HCT116 (cell line): Measurements from ENCODE around the gene NMD3. TPM values are rescaled to one million over a fixed set of nuclear protein-coding genes. Genes with fewer than 3 reads are reported as not detected.

ENCODE experiments used
- ATAC-seq: fragments of 200-7000 bp; cut with Tn5 transposase; 2 replicates; pipeline ENCODE4 v1.9.1; 2020; ENCODE audit warnings: mild to moderate bottlenecking, moderate library complexity
- BruUV-seq: library from RNA; stranded (reverse); fragments of 400-500 nt; replicated peaks from 2 replicates; lab custom pipeline; 2021; lab: Mats Ljungman, UMichigan
- CTCF ChIA-PET: fragments of 300-600 bp; sonication (Branson Sonifier 250); formaldehyde crosslinking; loops from one replicate; lab custom pipeline; 2021; ENCODE audit warnings: antibody characterized with exemption; lab: Charles Lee
- POLR2A ChIA-PET: fragments of 300-600, 350-600 bp; sonication (Branson Sonifier 250); formaldehyde crosslinking; loops from one replicate; lab custom pipeline; 2021; ENCODE audit warnings: antibody characterized with exemption; lab: Charles Lee
- RAD21 ChIA-PET, 2 experiments: fragments of 300-600 bp; sonication (Branson Sonifier 250); formaldehyde crosslinking; loops; one replicate each; lab custom pipeline; 2023; ENCODE audit warnings: low total read pairs in 2 of 2; ENCODE audit not compliant: uncharacterized antibody in 2 of 2, unreplicated experiment in 2 of 2, low non-redundant PET in 1 of 2; lab: Charles Lee
- DNase-seq: peaks from one replicate; pipeline ENCODE4 v3.0.0-alpha.2; 2010; ENCODE audit warnings: low read depth, low spot score
- H2AFZ ChIP-seq: fragments of 200-600 bp; shearing (Covaris generic), sonication (generic); 2 replicates; pipeline ENCODE4 v1.6.1; 2017; ENCODE audit warnings: low read depth, mixed run types, mixed read lengths, antibody characterized with exemption, low read length; ENCODE audit not compliant: poor library complexity, severe bottlenecking
- H3K27ac ChIP-seq: 2 replicates; pipeline ENCODE4 v1.5.1; 2012; ENCODE audit warnings: low read depth, low read length
- H3K27me3 ChIP-seq: fragments of 200-600 bp; sonication (generic); 2 replicates; pipeline ENCODE4 v1.6.1; 2016; ENCODE audit warnings: mixed run types, low read length, mixed read lengths; ENCODE audit not compliant: insufficient read depth
- H3K36me3 ChIP-seq, 2 experiments: fragments of 200-500 bp in 1 of 2; fragments of 200-600 bp in 1 of 2; sonication (Bioruptor generic) in 1 of 2; sonication (generic) in 1 of 2; 2 replicates each; pipeline versions ENCODE4 v1.5.1 to v1.6.1; 2014 to 2016; ENCODE audit warnings: low read length in 2 of 2, inconsistent platforms in 1 of 2, mixed read lengths in 1 of 2, mixed run types in 1 of 2; ENCODE audit not compliant: insufficient read depth in 2 of 2, control insufficient read depth in 1 of 2
- H3K4me1 ChIP-seq, 2 experiments: fragments of 200-600 bp in 1 of 2; sonication (generic) in 1 of 2; 2 replicates each; pipeline versions ENCODE4 v1.5.1 to v1.6.1; 2012 to 2017; ENCODE audit warnings: low read length in 2 of 2, inconsistent platforms in 1 of 2, mild to moderate bottlenecking in 1 of 2, mixed read lengths in 1 of 2, mixed run types in 1 of 2, moderate library complexity in 1 of 2; ENCODE audit not compliant: insufficient read depth in 2 of 2, control insufficient read depth in 1 of 2
- H3K4me2 ChIP-seq: fragments of 200-600 bp; sonication (generic); 2 replicates; pipeline ENCODE4 v1.6.1; 2017; ENCODE audit warnings: mixed run types, low read length, mixed read lengths
- H3K4me3 ChIP-seq, 2 experiments: fragments of 200-600 bp in 1 of 2; sonication (generic) in 1 of 2; replicated peaks in 1 of 2; 2 replicates each; pipeline ENCODE4 v1.5.1; 2011 to 2016; ENCODE audit warnings: low read length in 2 of 2, control low read depth in 1 of 2, low read depth in 1 of 2, mild to moderate bottlenecking in 1 of 2, mixed read lengths in 1 of 2, mixed run types in 1 of 2
- H3K79me2 ChIP-seq: fragments of 200-600 bp; sonication (generic); 2 replicates; pipeline ENCODE4 v1.6.1; 2017; ENCODE audit warnings: mild to moderate bottlenecking, mixed run types, low read length, moderate library complexity, mixed read lengths; ENCODE audit not compliant: insufficient read depth
- H3K9ac ChIP-seq: fragments of 200-600 bp; sonication (generic); 2 replicates; pipeline ENCODE4 v1.6.1; 2016; ENCODE audit warnings: low read length, mixed read lengths
- H3K9me2 ChIP-seq: fragments of 200-600 bp; sonication (generic), shearing (Covaris generic); 2 replicates; pipeline ENCODE4 v1.6.1; 2017; ENCODE audit warnings: mixed run types, mild to moderate bottlenecking, moderate library complexity; ENCODE audit not compliant: insufficient read depth
- H3K9me3 ChIP-seq, 2 experiments: fragments of 200-500 bp in 1 of 2; fragments of 200-600 bp in 1 of 2; sonication (Bioruptor generic) in 1 of 2; sonication (generic) in 1 of 2; 2 replicates each; pipeline ENCODE4 v1.6.1; 2014 to 2017; ENCODE audit warnings: low read length in 2 of 2, mixed read lengths in 2 of 2, inconsistent platforms in 1 of 2, low read depth in 1 of 2, mild to moderate bottlenecking in 1 of 2, mixed run types in 1 of 2, moderate library complexity in 1 of 2; ENCODE audit not compliant: control insufficient read depth in 1 of 2, insufficient read depth in 1 of 2
- H4K20me1 ChIP-seq: fragments of 200-600 bp; sonication (generic), shearing (Covaris generic); 2 replicates; pipeline ENCODE4 v1.6.1; 2017; ENCODE audit warnings: mixed run types, mild to moderate bottlenecking, moderate library complexity; ENCODE audit not compliant: insufficient read depth
- CBX3 ChIP-seq: IDR thresholded peaks from 2 replicates; pipeline ENCODE4 v1.6.1; 2012; ENCODE audit warnings: low read depth
- CEBPB ChIP-seq: IDR thresholded peaks from 2 replicates; pipeline ENCODE4 v1.6.1; 2012; ENCODE audit warnings: low read depth
- EGR1 ChIP-seq: IDR thresholded peaks from 2 replicates; pipeline ENCODE4 v1.6.1; 2012; ENCODE audit warnings: low read depth
- ELF1 ChIP-seq: IDR thresholded peaks from 2 replicates; pipeline ENCODE4 v1.6.1; 2012; ENCODE audit warnings: low read depth, borderline replicate concordance
- EZH2phosphoT487 ChIP-seq: fragments of 200-600 bp; IDR thresholded peaks from 2 replicates; pipeline ENCODE4 v1.6.1; 2018; ENCODE audit warnings: antibody characterized with exemption, borderline replicate concordance
- FOSL1 ChIP-seq: IDR thresholded peaks from 2 replicates; pipeline ENCODE4 v1.6.1; 2012; ENCODE audit warnings: low read depth
- JUND ChIP-seq: IDR thresholded peaks from 2 replicates; pipeline ENCODE4 v1.6.1; 2012
- RAD21 ChIP-seq: IDR thresholded peaks from 2 replicates; pipeline ENCODE4 v1.6.1; 2012; ENCODE audit warnings: low read depth, mild to moderate bottlenecking
- SP1 ChIP-seq: IDR thresholded peaks from 2 replicates; pipeline ENCODE4 v1.6.1; 2012; ENCODE audit warnings: low read depth
- SRF ChIP-seq: IDR thresholded peaks from 2 replicates; pipeline ENCODE4 v1.6.1; 2012; ENCODE audit warnings: low read depth
- TCF7L2 ChIP-seq: IDR thresholded peaks from 2 replicates; pipeline ENCODE4 v1.7.0; 2011; ENCODE audit warnings: borderline replicate concordance, inconsistent platforms; ENCODE audit not compliant: insufficient read depth, insufficient read length; ENCODE audit errors: extremely low read depth
- YY1 ChIP-seq: IDR thresholded peaks from 2 replicates; pipeline ENCODE4 v1.6.1; 2011; ENCODE audit warnings: low read length, low read depth, moderate library complexity, mild to moderate bottlenecking; ENCODE audit not compliant: insufficient replicate concordance; ENCODE audit errors: extremely low read depth
- ZFX ChIP-seq: fragments of 450-650 bp; IDR thresholded peaks from 2 replicates; pipeline ENCODE4 v1.6.1; 2017
- ZNF274 ChIP-seq: fragments of 200-500 bp; sonication (Bioruptor generic); IDR thresholded peaks from 2 replicates; pipeline ENCODE4 v1.6.1; 2014; ENCODE audit warnings: mild to moderate bottlenecking, low read depth, low read length, inconsistent platforms
- intact Hi-C: fragments of 100-400 bp; cut with micrococcal nuclease; formaldehyde crosslinking; loops from 2 replicates; pipeline ENCODE4 v1.10.0; 2022
- total RNA-seq: library from RNA; stranded (reverse); gene quantifications from one replicate; pipeline ENCODE4 v1.2.1, GENCODE V29; 2021; ENCODE audit not compliant: unreplicated experiment
- TF ChIP-seq, protein P1 (sequence below): IDR thresholded peaks from 2 replicates; pipeline ENCODE4 v1.6.1; 2011; ENCODE audit warnings: mild to moderate bottlenecking, low read length, moderate library complexity; ENCODE audit not compliant: insufficient replicate concordance; ENCODE audit errors: extremely low read depth
- TF ChIP-seq, protein P2 (sequence below), 3 experiments: fragments of 200-600 bp in 1 of 3; sonication (generic) in 1 of 3; IDR thresholded peaks in 2 of 3; conservative IDR thresholded peaks in 1 of 3; 2 replicates each; pipeline ENCODE4 v1.5.1; 2012 to 2017; ENCODE audit warnings: low read depth in 2 of 3, low read length in 2 of 3, antibody characterized with exemption in 1 of 3, borderline replicate concordance in 1 of 3, control low read depth in 1 of 3, mild to moderate bottlenecking in 1 of 3, mixed read lengths in 1 of 3, mixed run types in 1 of 3, moderate library complexity in 1 of 3; ENCODE audit not compliant: insufficient read depth in 1 of 3
- TF ChIP-seq, protein P3 (sequence below): IDR thresholded peaks from 2 replicates; pipeline ENCODE4 v1.6.1; 2012
- TF ChIP-seq, protein P4 (sequence below): IDR thresholded peaks from 2 replicates; pipeline ENCODE4 v1.6.1; 2012; ENCODE audit warnings: low read depth
- TF ChIP-seq, protein P5 (sequence below): IDR thresholded peaks from 2 replicates; pipeline ENCODE4 v1.6.1; 2012

Gene NMD3
- total RNA-seq, 1 experiment from 2014 or later: 85.2 TPM

DNA sequence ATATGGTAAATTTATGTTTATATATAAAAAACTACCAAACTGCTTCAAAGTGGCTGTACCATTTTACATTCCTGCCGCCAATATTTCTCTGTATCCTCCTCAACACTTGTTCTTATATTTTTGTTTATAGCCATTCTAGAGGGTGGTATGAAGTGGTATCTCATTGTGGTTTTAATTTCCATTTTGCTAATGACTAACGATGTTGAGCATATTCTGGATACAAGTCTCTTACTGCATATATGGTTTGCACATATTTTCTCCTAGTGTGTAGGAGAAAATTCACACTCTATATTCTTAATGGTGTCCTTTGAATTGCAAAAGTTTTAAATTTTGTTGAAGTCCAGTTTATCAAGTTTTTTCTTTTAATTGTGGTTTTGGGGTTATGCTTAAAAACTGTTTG is 15.1 kb downstream of the NMD3 start:
- Histone ChIP-seq H4K20me1 (no peaks in the 10 kb centered on the region), H3K79me2 (peaks cover 93% of the 10 kb centered on the region), H3K36me3 (peaks cover 46% of the 10 kb centered on the region in 2 experiments), H3K9me3 (no peaks in the 10 kb centered on the region), H3K4me2 (no peak overlapping the region), H3K4me1 (no peaks in the 10 kb centered on the region), H3K9ac (no peak overlapping the region), H3K27me3 (no peaks in the 10 kb centered on the region), H2AFZ (no peak overlapping the region), H3K9me2 (no peaks in the 10 kb centered on the region), H3K27ac (no peak overlapping the region), H3K4me3 (no peak overlapping the region)
- DNase-seq (no peak), ATAC-seq (no peak)
- RAD21 ChIA-PET: no interaction called here
- CTCF ChIA-PET: interaction anchor here (0.8 kb wide), 1 partner anchor 280 kb away, joined by 3 read pairs; no protein-coding TSS in a partner anchor
- TF ChIP-seq YY1 (no peak), JUND (no peak), RAD21 (no peak), ZNF274 (no peak), CEBPB (no peak), ZFX (no peak), SP1 (no peak), EGR1 (no peak), EZH2phosphoT487 (no peak), TCF7L2 (no peak), ELF1 (no peak), SRF (no peak), FOSL1 (no peak), CBX3 (no peak)
- TF ChIP-seq, protein P1, sequence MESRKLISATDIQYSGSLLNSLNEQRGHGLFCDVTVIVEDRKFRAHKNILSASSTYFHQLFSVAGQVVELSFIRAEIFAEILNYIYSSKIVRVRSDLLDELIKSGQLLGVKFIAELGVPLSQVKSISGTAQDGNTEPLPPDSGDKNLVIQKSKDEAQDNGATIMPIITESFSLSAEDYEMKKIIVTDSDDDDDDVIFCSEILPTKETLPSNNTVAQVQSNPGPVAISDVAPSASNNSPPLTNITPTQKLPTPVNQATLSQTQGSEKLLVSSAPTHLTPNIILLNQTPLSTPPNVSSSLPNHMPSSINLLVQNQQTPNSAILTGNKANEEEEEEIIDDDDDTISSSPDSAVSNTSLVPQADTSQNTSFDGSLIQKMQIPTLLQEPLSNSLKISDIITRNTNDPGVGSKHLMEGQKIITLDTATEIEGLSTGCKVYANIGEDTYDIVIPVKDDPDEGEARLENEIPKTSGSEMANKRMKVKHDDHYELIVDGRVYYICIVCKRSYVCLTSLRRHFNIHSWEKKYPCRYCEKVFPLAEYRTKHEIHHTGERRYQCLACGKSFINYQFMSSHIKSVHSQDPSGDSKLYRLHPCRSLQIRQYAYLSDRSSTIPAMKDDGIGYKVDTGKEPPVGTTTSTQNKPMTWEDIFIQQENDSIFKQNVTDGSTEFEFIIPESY: no peak
- TF ChIP-seq, protein P2, sequence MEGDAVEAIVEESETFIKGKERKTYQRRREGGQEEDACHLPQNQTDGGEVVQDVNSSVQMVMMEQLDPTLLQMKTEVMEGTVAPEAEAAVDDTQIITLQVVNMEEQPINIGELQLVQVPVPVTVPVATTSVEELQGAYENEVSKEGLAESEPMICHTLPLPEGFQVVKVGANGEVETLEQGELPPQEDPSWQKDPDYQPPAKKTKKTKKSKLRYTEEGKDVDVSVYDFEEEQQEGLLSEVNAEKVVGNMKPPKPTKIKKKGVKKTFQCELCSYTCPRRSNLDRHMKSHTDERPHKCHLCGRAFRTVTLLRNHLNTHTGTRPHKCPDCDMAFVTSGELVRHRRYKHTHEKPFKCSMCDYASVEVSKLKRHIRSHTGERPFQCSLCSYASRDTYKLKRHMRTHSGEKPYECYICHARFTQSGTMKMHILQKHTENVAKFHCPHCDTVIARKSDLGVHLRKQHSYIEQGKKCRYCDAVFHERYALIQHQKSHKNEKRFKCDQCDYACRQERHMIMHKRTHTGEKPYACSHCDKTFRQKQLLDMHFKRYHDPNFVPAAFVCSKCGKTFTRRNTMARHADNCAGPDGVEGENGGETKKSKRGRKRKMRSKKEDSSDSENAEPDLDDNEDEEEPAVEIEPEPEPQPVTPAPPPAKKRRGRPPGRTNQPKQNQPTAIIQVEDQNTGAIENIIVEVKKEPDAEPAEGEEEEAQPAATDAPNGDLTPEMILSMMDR (IDR thresholded peaks at IDR 0.05 in 2 of 3, conservative IDR thresholded peaks at IDR 0.05 in 1 of 3; ENCODE audit: borderline replicate concordance in 1 of 3, insufficient read depth in 1 of 3, low read depth in 2 of 3, low read length in 2 of 3): no peak
- TF ChIP-seq, protein P3, sequence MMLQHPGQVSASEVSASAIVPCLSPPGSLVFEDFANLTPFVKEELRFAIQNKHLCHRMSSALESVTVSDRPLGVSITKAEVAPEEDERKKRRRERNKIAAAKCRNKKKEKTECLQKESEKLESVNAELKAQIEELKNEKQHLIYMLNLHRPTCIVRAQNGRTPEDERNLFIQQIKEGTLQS: no peak
- TF ChIP-seq, protein P4, sequence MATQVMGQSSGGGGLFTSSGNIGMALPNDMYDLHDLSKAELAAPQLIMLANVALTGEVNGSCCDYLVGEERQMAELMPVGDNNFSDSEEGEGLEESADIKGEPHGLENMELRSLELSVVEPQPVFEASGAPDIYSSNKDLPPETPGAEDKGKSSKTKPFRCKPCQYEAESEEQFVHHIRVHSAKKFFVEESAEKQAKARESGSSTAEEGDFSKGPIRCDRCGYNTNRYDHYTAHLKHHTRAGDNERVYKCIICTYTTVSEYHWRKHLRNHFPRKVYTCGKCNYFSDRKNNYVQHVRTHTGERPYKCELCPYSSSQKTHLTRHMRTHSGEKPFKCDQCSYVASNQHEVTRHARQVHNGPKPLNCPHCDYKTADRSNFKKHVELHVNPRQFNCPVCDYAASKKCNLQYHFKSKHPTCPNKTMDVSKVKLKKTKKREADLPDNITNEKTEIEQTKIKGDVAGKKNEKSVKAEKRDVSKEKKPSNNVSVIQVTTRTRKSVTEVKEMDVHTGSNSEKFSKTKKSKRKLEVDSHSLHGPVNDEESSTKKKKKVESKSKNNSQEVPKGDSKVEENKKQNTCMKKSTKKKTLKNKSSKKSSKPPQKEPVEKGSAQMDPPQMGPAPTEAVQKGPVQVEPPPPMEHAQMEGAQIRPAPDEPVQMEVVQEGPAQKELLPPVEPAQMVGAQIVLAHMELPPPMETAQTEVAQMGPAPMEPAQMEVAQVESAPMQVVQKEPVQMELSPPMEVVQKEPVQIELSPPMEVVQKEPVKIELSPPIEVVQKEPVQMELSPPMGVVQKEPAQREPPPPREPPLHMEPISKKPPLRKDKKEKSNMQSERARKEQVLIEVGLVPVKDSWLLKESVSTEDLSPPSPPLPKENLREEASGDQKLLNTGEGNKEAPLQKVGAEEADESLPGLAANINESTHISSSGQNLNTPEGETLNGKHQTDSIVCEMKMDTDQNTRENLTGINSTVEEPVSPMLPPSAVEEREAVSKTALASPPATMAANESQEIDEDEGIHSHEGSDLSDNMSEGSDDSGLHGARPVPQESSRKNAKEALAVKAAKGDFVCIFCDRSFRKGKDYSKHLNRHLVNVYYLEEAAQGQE: no peak
- TF ChIP-seq, protein P5, sequence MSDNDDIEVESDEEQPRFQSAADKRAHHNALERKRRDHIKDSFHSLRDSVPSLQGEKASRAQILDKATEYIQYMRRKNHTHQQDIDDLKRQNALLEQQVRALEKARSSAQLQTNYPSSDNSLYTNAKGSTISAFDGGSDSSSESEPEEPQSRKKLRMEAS: no peak
- intact Hi-C loops: no loop called here
- BruUV-seq: no TSS peak
- POLR2A ChIA-PET: no interaction called here
